Measurements from ENCODE around the gene ADRA2A. TPM values are rescaled to one million over a fixed set of nuclear protein-coding genes. Genes with fewer than 3 reads are reported as not detected.

The ADRA2A gene
- polyA plus RNA-seq, 1 donor, result 5.4 TPM

GRCh38 chr10:111075577-111076185 lies 1.1 kb upstream of the ADRA2A start:
- Histone ChIP-seq H3K4me1 (ENCODE audit: control insufficient read depth, insufficient read depth, low read length) (peaks cover 20% of the 10 kb centered on the region), H3K9me3 (ENCODE audit: control insufficient read depth, low read depth, low read length) (no peaks in the 10 kb centered on the region), H3K27ac (ENCODE audit: low read length) (no peak overlapping the region), H3K4me3 (ENCODE audit: low read length) (peak overlapping the region; percentile 44), H3K36me3 (ENCODE audit: control insufficient read depth, insufficient read depth, low read length) (no peaks in the 10 kb centered on the region), H3K27me3 (ENCODE audit: control insufficient read depth, insufficient read depth, low read length) (peaks cover 63% of the 10 kb centered on the region)
- WGBS (ENCODE audit: insufficient coverage, low lambda C conversion rate), result no CpG with 5 or more reads among the region's 18 CpGs
- no peak for DNase-seq

DNA sequence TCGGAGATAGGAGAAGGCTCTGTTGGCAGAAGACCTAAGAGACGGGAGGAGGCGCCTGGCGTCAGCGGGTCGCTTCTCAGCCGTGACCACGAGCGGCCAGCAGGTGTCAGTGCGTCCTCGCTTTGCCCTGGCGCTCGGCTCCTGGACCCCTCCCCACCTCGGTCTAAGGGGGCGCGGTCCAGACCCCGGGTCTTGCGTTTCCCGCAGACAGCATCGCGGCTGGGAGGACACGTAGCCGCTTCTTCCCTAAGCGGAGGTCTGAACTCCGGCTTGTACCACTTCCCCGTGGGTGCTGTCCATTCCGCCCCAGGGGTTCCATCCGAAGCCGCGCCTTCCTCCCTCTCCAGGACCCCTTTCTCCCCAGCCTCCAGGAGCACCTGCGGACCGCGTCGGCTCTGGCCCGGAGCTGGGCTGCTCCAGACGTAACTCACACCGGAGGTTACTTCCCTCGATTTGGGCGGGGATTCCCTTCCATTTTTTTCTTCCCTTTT lies 593 bp upstream of the ADRA2A start:
- no peak overlapping the region for H3K27ac ChIP-seq (ENCODE audit: low read length)
- no CpG with 5 or more reads among the region's 39 CpGs for WGBS (ENCODE audit: insufficient coverage, low lambda C conversion rate)

GRCh38 chr10:111077479-111077784 lies 603 bp downstream of the ADRA2A start:
- no peak for DNase-seq
- 17% methylated on average over 1 of the region's 15 CpGs for WGBS (ENCODE audit: insufficient coverage, low lambda C conversion rate)
- Histone ChIP-seq H3K27ac (ENCODE audit: low read length) (no peak overlapping the region), H3K27me3 (ENCODE audit: control insufficient read depth, insufficient read depth, low read length) (peaks cover 63% of the 10 kb centered on the region), H3K4me1 (ENCODE audit: control insufficient read depth, insufficient read depth, low read length) (peaks cover 20% of the 10 kb centered on the region), H3K9me3 (ENCODE audit: control insufficient read depth, low read depth, low read length) (no peaks in the 10 kb centered on the region), H3K4me3 (ENCODE audit: low read length) (peak overlapping the region; percentile 44), H3K36me3 (ENCODE audit: control insufficient read depth, insufficient read depth, low read length) (no peaks in the 10 kb centered on the region)

More for the DNA sequence above, 593 bp upstream of the ADRA2A start:
- H3K9me3 ChIP-seq (ENCODE audit: control insufficient read depth, low read depth, low read length), result no peaks in the 10 kb centered on the region
- H3K36me3 ChIP-seq (ENCODE audit: control insufficient read depth, insufficient read depth, low read length), result no peaks in the 10 kb centered on the region
- H3K4me3 ChIP-seq (ENCODE audit: low read length), result peak overlapping the region; percentile 44
- H3K27me3 ChIP-seq (ENCODE audit: control insufficient read depth, insufficient read depth, low read length), result peaks cover 63% of the 10 kb centered on the region
- H3K4me1 ChIP-seq (ENCODE audit: control insufficient read depth, insufficient read depth, low read length), result peaks cover 20% of the 10 kb centered on the region
- peak; percentile 41 to 69 for DNase-seq

- peak in 1 of 2 donors; percentile 53 for DNase-seq
- peak overlapping the region; percentile 44 for H3K4me3 ChIP-seq (ENCODE audit: low read length)
These were observed 1.1 kb downstream of the ADRA2A start for GRCh38 chr10:111077785-111078504.

DNA sequence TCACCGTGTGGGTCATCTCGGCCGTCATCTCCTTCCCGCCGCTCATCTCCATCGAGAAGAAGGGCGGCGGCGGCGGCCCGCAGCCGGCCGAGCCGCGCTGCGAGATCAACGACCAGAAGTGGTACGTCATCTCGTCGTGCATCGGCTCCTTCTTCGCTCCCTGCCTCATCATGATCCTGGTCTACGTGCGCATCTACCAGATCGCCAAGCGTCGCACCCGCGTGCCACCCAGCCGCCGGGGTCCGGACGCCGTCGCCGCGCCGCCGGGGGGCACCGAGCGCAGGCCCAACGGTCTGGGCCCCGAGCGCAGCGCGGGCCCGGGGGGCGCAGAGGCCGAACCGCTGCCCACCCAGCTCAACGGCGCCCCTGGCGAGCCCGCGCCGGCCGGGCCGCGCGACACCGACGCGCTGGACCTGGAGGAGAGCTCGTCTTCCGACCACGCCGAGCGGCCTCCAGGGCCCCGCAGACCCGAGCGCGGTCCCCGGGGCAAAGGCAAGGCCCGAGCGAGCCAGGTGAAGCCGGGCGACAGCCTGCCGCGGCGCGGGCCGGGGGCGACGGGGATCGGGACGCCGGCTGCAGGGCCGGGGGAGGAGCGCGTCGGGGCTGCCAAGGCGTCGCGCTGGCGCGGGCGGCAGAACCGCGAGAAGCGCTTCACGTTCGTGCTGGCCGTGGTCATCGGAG lies 1.8 kb downstream of the ADRA2A start:
- Histone ChIP-seq H3K4me1 (ENCODE audit: control insufficient read depth, insufficient read depth, low read length) (peaks cover 20% of the 10 kb centered on the region), H3K27ac (ENCODE audit: low read length) (no peak overlapping the region), H3K36me3 (ENCODE audit: control insufficient read depth, insufficient read depth, low read length) (no peaks in the 10 kb centered on the region), H3K4me3 (ENCODE audit: low read length) (peak overlapping the region; percentile 19), H3K27me3 (ENCODE audit: control insufficient read depth, insufficient read depth, low read length) (peaks cover 57% of the 10 kb centered on the region), H3K9me3 (ENCODE audit: control insufficient read depth, low read depth, low read length) (no peaks in the 10 kb centered on the region)
- peak in 1 of 2 donors; percentile 29 for DNase-seq
- WGBS (ENCODE audit: insufficient coverage, low lambda C conversion rate), result no CpG with 5 or more reads among the region's 104 CpGs

More at GRCh38 chr10:111077785-111078504, 1.1 kb downstream of the ADRA2A start:
- Histone ChIP-seq H3K27ac (ENCODE audit: low read length) (no peak overlapping the region), H3K36me3 (ENCODE audit: control insufficient read depth, insufficient read depth, low read length) (no peaks in the 10 kb centered on the region), H3K9me3 (ENCODE audit: control insufficient read depth, low read depth, low read length) (no peaks in the 10 kb centered on the region), H3K4me1 (ENCODE audit: control insufficient read depth, insufficient read depth, low read length) (peaks cover 20% of the 10 kb centered on the region), H3K27me3 (ENCODE audit: control insufficient read depth, insufficient read depth, low read length) (peaks cover 63% of the 10 kb centered on the region)
- WGBS (ENCODE audit: insufficient coverage, low lambda C conversion rate), result no CpG with 5 or more reads among the region's 78 CpGs

DNA sequence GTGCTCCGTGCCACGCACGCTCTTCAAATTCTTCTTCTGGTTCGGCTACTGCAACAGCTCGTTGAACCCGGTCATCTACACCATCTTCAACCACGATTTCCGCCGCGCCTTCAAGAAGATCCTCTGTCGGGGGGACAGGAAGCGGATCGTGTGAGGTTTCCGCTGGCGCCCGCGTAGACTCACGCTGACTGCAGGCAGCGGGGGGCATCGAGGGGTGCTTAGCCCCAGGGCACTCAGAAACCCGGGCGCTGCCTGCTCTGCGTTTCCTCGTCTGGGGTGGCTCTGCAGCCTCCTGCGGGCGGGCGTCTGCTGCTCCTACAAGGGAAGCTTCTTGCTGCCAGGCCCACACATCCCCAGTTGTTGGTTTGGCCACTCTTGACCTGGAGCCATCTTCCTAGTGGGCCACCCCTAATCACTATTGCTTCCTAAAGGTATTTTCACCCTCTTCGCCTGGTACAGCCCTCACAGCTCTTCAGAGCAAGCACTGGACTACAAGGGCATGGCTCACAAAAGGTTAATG lies 2.5 kb downstream of the ADRA2A start:
- no peak for DNase-seq
- peaks cover 20% of the 10 kb centered on the region for H3K4me1 ChIP-seq (ENCODE audit: control insufficient read depth, insufficient read depth, low read length)
- peaks cover 51% of the 10 kb centered on the region for H3K27me3 ChIP-seq (ENCODE audit: control insufficient read depth, insufficient read depth, low read length)
- no peaks in the 10 kb centered on the region for H3K36me3 ChIP-seq (ENCODE audit: control insufficient read depth, insufficient read depth, low read length)
- no peak overlapping the region for H3K27ac ChIP-seq (ENCODE audit: low read length)
- 60% methylated on average over 1 of the region's 28 CpGs for WGBS (ENCODE audit: insufficient coverage, low lambda C conversion rate)
- no peaks in the 10 kb centered on the region for H3K9me3 ChIP-seq (ENCODE audit: control insufficient read depth, low read depth, low read length)
- H3K4me3 ChIP-seq (ENCODE audit: low read length), result no peak overlapping the region

- H3K36me3 ChIP-seq (ENCODE audit: control insufficient read depth, insufficient read depth, low read length), result no peaks in the 10 kb centered on the region
- no peaks in the 10 kb centered on the region for H3K9me3 ChIP-seq (ENCODE audit: control insufficient read depth, low read depth, low read length)
- DNase-seq, result peak in 1 of 2 donors; percentile 46
- no peak overlapping the region for H3K27ac ChIP-seq (ENCODE audit: low read length)
- H3K4me1 ChIP-seq (ENCODE audit: control insufficient read depth, insufficient read depth, low read length), result peaks cover 20% of the 10 kb centered on the region
- H3K27me3 ChIP-seq (ENCODE audit: control insufficient read depth, insufficient read depth, low read length), result peaks cover 46% of the 10 kb centered on the region
- no CpG with 5 or more reads among the region's 5 CpGs for WGBS (ENCODE audit: insufficient coverage, low lambda C conversion rate)
- H3K4me3 ChIP-seq (ENCODE audit: low read length), result no peak overlapping the region
These were observed 3.0 kb downstream of the ADRA2A start for GRCh38 chr10:111079781-111080180.

GRCh38 chr10:111080224-111080623 lies 3.4 kb downstream of the ADRA2A start:
- Histone ChIP-seq H3K9me3 (ENCODE audit: control insufficient read depth, low read depth, low read length) (no peaks in the 10 kb centered on the region), H3K27me3 (ENCODE audit: control insufficient read depth, insufficient read depth, low read length) (peaks cover 42% of the 10 kb centered on the region), H3K4me1 (ENCODE audit: control insufficient read depth, insufficient read depth, low read length) (peaks cover 20% of the 10 kb centered on the region), H3K36me3 (ENCODE audit: control insufficient read depth, insufficient read depth, low read length) (no peaks in the 10 kb centered on the region), H3K4me3 (ENCODE audit: low read length) (no peak overlapping the region), H3K27ac (ENCODE audit: low read length) (no peak overlapping the region)
- no peak for DNase-seq
- no CpG with 5 or more reads among the region's 2 CpGs for WGBS (ENCODE audit: insufficient coverage, low lambda C conversion rate)

- Histone ChIP-seq H3K9me3 (ENCODE audit: control insufficient read depth, low read depth, low read length) (no peaks in the 10 kb centered on the region), H3K36me3 (ENCODE audit: control insufficient read depth, insufficient read depth, low read length) (no peaks in the 10 kb centered on the region), H3K4me1 (ENCODE audit: control insufficient read depth, insufficient read depth, low read length) (peaks cover 13% of the 10 kb centered on the region), H3K27me3 (ENCODE audit: control insufficient read depth, insufficient read depth, low read length) (peaks cover 29% of the 10 kb centered on the region), H3K4me3 (ENCODE audit: low read length) (no peak overlapping the region), H3K27ac (ENCODE audit: low read length) (no peak overlapping the region)
- WGBS (ENCODE audit: insufficient coverage, low lambda C conversion rate), result no CpG with 5 or more reads among the region's 6 CpGs
- DNase-seq, result no peak
These were observed 4.8 kb downstream of the ADRA2A start for GRCh38 chr10:111081595-111081994.

Data from large intestine (tissue), 3 donors.